GM03348 (cell line): ENCODE measurements around the gene CGB3.
A peak's percentile ranks its signal among the peaks of the same experiment; 100 is the strongest.

Source experiments
- DNase-seq: peaks from one replicate; pipeline ENCODE4 v3.0.0; 2012; ENCODE audit warnings: low spot score

Gene CGB3

DNA sequence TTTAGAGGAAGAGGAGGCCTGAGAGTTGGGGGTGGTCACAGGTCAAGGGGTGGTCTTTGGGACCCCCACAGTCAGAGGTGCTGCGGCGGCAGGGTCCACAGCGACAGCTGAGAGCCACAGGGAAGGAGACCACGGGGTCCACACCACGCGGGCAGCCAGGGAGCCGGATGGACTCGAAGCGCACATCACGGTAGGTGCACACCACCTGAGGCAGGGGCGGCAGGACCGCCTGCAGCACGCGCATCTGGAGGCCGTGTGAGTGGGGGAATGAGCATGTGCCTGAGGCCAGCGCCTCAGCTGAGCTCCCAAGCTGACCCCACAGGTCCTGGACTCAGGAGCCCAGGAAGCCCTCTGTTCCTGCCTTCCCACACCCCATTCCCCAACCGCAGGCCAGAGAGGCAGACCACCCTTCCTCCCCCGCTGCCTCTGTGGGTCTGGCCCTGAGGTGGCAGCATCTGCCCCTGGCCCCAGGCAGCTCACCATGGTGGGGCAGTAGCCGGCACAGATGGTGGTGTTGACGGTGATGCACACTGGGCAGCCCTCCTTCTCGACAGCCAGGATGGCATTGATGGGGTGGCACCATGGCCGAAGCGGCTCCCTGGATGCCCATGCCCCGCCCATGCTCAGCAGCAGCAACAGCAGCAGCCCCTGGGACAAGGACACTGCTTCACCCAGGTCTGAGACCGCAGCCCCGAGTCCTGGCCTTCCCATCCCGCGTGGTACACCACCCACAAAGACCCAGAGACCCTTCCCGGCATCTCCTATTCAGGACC is 7.9 kb downstream of the CGB3 start:
- no peak for DNase-seq

DNA sequence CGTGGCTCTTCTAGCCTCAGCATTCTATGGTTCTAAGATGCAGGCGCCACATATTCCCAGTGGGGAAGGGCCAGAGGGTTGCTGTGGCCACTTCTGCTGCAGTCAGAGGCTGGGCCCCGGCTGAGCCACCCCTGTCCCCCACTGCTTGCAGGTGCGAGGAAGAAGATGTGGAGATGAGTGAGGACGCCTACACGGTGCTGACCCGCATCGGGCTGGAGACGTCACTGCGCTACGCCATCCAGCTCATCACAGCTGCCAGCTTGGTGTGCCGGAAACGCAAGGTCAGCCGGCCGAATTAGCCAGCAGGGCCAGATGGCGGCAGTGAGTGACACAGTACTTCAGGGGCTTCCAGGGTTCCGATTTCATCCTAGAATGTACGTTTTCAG is 9.3 kb downstream of the CGB3 start:
- DNase-seq: no peak

DNA sequence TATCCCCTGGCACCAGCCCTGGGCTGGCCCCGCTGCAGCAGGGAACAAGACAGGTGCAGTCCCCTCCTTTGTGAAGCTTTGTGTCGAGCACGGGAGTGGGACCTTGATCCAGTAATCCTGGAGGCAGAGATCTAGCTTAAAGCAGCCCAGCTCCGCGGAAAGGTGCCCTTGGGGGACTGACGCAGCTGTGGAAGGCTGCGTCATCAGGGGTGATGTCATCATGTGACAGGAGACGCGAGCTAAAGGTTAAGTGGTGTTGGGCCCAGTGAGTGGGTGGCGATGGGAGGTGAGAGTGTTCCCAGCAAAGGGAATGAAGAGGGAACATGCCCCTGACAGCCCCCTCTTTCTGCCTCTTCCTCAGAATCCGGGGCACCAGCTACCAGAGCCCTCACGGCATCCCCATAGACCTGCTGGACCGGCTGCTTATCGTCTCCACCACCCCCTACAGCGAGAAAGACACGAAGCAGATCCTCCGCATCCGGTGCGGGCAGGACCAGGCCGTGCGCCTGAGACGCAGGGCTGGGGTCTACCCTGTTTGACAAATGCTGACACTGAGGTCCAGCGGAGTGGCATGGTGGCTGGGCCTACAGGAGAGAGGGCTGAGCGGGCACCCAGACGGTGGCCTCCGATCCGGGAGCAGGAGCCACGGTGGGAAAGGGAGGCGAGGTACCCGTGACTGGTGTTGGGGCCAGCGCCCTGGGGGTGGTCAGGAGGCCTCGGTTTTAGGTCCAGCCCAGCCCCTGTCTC is 9.8 kb downstream of the CGB3 start:
- no peak for DNase-seq

DNA sequence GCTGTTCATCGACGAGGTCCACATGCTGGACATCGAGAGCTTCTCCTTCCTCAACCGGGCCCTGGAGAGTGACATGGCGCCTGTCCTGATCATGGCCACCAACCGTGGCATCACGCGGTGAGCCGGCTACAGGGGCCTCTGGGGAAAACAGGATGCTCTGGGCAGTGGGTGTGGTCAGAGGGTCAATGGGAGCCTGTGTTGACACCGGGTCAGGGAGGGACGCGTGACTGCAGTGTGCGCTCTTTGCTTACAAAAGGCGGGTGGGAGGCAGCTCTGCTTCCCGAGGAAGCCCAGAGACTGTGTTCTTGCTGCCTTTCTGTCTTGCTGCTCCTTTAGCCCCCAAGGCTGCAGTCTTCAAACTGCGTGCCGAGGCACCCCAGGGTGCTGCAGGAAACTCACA is 12.9 kb downstream of the CGB3 start:
- no peak for DNase-seq

DNA sequence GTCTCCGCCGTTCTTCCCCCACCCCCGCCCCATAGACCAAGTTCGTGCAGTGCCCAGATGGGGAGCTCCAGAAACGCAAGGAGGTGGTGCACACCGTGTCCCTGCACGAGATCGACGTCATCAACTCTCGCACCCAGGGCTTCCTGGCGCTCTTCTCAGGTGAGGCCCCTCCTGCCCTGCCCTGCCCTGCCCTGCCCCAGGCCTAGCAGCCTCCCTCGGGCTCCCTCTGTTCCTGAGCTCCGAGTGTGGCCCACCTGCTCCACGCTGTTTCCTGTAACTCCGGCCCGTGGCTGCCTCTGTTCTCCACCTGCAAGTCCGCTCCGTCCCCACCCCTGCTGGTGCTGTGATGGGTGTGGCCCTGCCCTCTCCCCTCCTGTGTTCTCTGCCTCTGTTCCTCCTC is 13.7 kb downstream of the CGB3 start:
- no peak for DNase-seq

DNA sequence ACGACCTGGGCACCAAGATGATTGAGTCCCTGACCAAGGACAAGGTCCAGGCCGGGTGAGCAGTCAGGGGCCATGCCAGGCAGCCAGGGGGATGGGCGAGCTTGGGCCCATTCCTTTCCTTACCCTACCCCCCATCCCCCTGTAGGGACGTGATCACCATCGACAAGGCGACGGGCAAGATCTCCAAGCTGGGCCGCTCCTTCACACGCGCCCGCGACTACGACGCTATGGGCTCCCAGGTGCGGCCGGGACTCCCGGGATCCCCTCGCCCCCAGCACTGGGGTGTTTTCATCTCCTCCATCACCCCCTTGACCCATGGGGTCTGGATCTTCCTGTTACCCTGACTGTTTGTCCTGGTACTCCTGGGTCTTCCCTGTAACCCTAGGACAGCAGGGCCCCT is 14.3 kb downstream of the CGB3 start:
- DNase-seq: no peak

DNA sequence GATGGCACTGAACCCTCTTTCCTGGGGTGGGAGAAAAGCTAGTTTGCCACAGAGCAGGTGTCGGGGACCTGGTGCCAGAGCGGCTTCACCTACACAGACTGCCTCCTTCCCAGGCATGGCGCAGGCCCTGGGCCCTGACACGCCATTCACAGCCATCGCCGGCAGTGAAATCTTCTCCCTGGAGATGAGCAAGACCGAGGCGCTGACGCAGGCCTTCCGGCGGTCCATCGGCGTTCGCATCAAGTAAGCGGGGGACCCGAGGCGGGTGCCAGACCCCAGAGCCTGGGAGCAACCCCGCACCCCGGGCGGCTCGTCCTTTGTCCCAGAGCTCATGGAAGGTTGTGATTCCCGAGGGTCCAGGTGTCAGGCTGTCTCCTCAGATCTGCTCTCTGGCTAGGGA is 17.2 kb downstream of the CGB3 start:
- DNase-seq: no peak

DNA sequence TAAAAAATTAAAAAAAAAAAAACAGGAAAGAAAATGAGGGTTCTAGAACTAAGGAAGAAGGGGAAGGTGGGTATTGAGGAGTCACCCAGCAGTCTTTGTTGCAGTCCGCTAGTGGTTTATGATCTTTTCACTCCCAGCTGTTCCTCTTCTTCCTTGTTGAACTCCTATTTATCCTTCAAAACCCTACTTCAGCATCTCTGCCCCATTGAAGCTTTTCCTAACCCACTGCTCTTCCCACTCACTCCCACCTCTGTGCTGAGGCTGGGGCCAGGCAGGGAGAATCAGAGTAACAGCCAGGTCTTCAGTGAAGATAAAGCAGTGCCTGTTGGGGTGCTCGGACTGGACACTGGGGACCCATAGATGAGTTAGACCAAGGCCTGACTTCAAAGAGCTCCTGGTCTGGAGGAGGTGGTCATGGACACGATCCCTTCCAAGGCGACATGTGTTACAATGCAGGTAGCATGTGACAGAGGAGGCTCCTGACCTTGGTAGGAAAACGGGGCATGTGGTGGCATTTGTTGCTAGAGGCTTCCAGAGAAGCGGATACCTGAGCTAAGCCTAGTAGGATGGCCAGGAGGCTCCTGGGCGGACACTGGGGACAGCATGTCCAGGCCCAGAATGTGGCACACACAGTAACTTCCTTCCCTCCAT is 19.0 kb downstream of the CGB3 start:
- no peak for DNase-seq

DNA sequence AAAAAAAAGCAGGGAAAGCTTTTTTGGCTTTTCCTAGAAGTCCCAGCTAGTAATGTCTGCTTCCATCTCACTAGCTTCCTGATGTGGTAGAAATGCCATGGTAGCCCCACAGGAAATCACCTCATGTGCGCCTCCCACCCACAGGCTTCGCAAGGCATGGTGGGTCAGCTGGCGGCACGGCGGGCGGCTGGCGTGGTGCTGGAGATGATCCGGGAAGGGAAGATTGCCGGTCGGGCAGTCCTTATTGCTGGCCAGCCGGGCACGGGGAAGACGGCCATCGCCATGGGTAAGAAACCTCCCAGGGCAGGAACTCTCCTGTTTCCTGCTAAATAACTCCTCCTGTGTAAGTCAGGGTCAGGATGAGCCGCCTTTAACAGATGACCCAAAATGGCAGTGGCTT is 20.0 kb downstream of the CGB3 start:
- DNase-seq: no peak

DNA sequence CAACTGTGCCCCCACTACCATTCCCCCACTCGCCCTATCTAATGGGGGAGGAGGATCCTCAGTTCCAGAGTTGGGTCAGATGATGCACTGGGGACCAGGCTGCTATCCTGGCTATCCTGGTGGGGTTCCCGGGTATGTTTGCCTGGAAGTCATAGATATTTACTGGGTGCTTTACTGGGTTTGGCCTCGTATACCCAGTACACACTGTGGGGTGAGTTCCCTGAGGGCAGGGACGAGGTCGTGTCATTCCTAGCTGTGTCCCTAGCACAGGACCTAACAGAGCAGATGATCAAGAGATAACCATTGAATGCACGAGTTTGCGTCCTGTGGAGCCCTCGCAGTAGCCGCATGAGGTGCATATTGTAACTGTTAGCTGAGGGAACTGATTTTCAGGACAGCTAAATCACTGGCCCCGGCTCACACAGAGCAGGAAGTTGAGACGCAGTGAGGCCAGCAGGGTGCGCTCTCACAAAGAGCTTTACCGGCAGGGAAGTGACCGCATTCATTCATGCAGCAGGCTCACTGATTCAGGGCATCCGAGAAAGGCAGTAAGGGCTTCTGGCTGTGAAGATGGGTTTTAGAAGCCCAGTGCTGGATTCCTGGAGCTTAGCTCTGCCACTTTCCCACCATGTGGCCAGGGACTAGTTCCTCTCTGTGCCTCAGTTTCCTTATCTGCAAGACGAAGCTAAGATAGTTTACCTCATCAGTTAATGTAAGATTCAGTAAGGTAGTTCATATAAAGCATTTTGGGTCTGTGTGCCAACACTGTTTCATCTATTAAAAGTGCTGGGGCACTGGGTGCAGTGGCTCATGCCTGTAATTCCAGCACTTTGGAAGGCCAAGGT is 24.4 kb downstream of the CGB3 start:
- peak; percentile 67 for DNase-seq

DNA sequence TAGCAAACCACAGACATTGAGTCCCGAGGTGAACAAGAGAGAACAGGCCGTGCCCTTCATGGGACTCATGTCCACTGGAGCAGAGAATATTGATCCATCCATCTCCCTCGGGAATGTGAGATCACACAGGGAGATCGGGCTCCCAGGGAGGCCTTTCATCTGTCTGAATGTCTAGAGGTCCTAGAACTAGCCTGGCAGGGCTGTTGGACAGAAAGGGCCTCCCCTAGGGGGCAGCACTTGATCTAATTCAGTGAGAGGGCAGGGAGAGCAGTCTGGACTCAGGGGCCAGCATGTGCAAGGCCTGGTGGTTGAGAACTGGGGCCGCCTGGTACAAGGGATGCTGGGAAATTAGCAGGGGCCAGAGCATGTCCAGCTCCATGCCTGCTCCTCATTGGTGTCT is 26.2 kb downstream of the CGB3 start:
- peak; percentile 61 for DNase-seq

DNA sequence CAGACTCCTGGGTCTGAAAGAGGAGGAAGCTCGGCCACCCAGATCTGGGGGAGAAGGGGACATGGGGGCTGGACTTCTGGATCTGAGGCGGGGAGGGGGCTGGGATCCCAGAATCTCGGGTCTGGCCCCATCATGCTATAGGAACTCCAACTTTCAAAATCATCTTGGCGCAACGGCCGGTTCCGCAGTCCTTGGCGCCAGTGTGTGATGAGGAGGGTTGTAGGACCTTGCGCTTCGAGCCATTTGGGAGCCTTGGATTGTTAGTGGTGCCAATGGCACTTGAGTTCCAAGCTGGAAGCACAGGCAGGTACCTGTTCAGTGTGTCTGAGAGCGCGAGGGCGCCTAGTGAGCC is 30.1 kb downstream of the CGB3 start:
- no peak for DNase-seq

DNA sequence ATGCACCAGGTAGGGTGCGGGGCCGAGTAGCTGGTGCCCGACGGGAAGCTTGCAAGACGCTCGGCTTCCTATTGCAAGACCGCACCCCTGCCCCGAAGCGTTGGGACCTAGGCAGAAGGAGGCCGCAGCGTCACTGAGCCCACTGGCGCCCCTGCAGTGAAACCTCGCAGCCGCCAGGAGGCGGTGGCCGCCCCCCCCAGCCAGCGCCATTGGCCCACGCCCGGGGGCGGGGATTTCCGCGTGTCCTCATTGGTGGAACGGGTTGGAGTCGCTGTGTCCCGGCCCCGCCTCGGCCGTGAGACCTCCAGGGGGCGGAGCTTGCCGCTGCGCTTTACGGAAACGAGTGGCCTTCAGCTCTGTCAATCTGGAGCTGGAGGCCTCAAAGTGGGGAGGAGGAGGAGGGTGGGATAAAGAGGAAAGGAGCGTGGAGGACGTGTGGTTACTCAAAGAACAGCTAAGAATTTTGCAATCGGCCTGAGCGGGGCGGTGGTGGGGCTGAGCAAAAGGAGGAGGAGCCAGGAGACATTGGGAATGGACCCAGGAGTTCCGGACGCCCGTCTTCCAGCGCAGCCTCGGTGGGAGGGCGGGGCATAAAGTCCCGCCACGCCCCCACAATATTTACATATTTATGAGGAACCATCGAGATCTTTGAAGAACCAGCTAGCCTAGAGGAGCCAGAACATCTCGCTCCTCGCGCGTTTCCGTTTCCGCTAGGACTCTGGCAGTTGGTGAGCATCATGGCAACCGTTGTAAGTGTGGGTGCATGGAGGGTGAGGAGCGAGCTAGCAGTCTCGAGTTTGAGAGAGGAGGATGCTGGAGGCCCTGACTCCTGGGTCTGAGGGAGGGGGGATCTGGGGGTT is 30.7 kb downstream of the CGB3 start, which contains the start of the genes GYS1 and RUVBL2:
GYS1 (minus strand) TSS at position 135 of the 860 bp plus-strand sequence. CDS start 197 bp downstream, outside the sequence.
RUVBL2 (plus strand) TSS at position 713 of the 860 bp plus-strand sequence; CDS start at position 738, 25 bp downstream.
- peak; percentile 99 for DNase-seq

DNA sequence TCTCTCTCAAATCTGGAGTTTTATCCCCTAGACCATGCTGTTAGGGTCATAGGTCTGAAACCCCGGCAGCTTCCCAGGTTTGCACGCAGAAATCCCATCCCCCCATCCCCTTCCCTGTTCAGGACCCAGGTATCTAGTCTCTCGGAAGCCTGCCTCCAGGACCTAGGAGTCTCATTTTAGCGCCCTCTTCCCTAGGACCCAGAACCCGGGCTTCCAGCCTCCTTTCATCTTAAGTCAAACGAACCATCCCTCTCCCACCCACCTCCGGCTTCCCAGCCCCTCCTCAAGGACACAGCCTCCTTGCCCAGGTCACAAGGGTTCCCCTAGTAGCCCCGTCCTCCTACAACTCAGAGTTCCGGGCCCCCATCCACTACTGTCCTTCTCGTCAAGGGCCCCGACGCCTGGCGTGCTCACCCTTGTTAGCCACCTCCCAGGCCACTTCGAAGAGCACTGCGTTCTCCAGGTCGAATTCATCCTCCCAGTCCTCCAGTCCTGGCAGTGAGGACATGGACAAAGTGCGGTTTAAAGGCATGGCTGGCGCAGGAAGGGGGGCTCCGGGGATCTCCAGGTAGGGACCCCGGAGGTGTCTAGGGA is 31.5 kb downstream of the CGB3 start:
- DNase-seq: no peak

DNA sequence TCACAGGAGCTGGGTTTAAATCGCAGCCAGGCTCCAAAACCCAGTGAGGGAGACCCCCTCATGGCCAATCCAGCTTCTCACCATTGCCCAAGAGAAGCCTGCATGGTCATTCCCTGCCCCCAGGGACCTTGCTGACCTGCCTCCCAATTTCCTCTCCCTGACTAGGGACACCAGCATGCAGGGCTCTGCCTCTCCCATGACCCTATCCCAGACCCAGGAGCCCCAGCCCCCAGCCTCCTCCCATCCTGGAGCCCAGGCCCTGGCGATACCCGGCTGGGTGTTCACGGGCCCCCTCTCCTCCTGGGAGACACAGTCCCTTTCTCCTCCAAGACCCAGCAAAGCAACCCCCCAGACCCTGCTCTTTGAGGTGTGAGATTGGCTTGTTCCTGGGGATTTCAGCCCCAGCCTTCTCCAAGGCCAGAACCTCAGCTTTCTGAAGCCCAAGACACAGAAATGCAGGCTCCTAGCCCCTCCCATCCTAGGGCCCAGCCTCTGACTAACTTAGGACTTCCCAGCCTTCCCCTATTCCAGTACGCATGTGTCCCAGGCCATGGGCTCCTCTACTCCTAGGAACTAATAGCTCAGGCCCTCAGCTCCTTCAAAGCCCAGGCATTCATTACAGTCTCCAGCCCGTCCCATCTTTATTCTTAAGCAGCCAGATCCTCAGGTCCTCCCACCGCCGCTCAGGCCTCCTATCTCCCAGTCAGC is 32.1 kb downstream of the CGB3 start:
- peak; percentile 92 for DNase-seq

DNA sequence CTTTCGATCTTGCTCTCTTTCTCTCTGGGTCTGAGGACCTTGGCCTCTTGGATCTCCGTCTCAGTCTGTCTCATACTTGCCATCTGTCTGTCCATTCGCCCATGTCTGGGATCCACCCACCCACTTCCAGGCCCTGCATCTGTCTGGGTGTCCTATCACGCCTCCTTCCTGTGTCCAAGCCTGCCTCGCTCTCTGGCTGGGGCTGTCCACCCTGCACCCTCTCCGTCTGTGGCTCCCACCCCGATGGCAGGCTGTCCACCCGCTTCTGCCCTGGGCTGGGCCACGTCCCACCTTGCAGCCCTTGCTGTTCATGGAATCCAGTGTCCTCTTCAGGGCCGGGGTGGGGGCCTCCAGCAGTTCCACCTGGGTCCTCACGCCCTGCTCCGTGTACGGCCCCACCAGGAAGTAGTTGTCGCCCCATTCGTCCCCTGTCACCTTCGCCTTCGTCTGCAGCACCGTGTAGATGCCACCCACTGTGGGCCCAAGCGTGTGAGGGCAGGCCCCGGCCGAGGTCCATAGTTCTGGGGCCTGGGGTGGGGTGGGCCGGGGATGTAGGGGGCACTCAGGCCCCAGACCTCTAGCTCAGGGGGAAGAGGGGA is 33.0 kb downstream of the CGB3 start:
- DNase-seq: no peak

DNA sequence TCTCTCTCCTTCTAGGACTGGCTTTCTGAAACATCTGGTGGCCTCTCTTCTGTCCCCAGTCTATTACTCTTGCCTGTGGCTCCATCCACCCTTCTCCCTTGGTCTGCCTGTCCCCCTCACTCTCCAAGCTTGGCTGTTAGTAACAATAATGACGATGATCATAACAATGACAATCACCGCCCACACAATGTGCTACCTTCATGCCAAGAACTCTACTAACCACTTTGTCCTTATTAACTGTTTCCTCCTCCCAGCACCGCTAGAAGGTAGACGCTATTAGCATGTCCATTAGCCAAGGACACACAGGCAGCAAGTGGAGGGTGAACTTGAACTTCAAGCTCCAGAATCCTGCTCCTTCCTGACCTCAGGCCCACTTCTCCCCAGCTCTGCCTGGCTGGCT is 33.7 kb downstream of the CGB3 start:
- DNase-seq: no peak

DNA sequence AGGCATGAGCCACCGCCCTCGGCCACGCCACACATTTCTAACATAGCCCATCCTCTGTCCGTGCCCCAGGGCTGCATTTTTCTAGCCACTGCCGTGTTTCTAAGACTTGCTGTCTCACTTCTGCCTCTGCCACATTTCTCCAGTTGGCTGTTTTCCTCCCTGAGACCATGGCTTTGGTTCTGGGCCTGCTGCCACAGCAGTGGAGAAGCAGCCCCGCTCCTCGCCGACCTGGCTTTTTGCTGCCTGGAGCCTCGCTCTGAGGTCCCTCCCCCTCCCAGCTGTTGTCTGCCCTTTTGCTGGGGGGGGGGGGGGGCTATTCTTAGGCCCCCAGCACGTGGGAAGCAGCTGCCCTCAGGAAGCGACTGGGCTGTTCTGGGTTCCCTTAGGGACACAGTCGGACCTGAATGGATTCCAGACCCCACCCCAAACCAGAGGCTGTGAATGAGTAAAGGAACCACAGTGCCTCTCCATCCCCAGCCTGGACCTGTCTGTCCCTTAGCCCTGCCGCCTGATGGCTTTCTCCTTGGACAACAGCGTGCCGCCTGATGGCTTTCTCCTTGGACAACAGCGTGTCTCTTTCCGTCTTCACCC is 34.3 kb downstream of the CGB3 start:
- no peak for DNase-seq

DNA sequence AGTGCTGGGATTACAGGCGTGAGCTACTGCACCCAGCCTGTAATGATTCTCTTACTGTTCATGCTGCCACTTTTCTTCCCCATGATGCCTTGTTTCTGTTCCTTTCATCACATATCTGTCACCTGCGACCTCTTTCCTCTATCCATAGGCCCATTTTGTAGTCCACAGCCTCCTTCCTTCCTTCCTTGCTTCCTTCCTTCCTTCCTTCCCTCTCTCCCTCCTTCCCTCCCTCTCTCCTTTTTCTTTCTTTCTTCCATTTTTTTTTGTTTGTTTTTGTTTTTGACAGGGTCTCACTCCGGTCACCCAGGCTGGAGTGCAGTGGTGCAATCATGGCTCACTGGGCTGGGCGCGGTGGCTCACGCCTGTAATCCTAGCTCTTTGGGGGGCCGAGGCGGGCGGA is 35.3 kb downstream of the CGB3 start:
- no peak for DNase-seq
